GM19463 (cell line): Measurements from ENCODE around the gene FEZ2.

Experiments
- ATAC-seq: cut with Tn5 transposase; IDR thresholded peaks from one replicate; pipeline ENCODE4 v1.9.1; 2021; ENCODE audit warnings: mild to moderate bottlenecking, moderate library complexity; ENCODE audit not compliant: unreplicated experiment

FEZ2 gene

DNA sequence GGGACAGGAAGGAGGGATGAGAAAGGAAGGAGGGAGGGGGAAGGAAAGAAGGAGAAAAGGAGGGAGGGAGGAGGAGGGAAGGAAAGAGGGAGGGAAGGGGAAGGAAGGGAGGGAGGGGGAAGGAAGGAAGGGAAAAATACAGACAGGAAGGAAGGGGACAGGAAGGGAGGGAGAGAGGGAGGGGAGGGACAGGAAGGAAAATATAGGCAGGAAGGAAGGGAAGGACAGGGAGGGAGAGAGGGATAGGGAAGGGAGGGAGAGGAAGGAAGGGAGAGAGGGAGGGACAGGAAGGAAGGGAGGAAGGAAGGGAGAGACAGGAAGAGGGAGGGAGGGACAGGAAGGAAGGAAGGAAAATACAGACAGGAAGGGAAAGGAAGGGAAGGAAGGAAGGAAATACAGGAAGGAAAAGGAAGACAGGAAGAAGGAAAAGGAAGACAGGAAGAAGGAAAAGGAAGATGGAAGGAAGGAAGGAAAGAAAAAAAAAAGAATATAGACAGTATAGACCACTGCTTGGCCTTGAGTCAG lies 63.6 kb downstream of the FEZ2 start:
- no peak for ATAC-seq

DNA sequence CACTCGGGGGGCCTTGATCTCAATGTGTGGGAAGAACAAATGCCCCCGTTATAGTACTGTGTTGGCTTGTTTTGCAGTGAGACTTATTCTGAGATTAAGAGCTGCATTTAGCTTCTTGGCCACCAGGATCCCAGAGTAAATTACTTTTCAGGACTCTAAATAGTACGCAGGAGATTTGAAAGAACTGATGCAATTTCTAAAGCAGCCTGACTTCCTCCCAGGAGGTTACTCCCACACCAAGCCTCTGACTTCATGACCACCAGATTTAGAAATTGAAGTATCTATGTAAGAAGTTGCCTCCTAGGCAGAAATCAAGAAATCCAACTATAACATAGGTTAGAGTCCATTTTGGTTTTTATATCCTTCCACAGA lies 67.0 kb downstream of the FEZ2 start:
- no peak for ATAC-seq

GRCh38 chr2:36530178-36530982 lies 67.6 kb downstream of the FEZ2 start:
- peak; percentile 66 for ATAC-seq

DNA sequence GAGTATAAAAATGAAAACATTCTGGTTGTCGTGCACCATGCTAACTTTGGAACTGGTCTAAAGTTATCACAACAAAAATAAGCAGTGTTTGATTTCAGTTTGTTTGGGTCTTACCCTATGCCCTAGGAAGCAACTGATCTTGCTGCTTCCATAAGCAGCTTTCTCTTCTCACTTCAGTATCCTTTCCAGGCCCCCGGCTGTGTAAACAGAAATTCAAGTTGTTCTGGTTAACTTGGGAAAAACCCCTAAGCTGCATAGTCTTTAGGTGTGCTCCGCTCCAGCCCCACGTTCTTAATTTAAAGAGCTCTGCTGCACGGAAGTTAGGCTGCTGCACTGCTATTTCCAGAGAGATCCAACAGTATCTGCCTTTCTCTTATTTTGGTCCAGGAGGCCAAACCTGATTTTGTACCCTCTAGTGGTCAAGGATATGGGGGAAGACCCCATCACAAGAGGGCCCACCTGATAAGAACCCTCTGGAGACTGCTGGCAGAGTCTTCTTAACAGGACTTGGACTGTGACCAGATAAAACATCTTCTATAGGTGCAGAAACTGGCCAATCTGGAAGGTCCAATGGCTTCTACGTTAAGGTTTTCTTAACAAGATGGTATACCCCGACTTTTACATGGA lies 69.1 kb downstream of the FEZ2 start:
- peak; percentile 2 for ATAC-seq

DNA sequence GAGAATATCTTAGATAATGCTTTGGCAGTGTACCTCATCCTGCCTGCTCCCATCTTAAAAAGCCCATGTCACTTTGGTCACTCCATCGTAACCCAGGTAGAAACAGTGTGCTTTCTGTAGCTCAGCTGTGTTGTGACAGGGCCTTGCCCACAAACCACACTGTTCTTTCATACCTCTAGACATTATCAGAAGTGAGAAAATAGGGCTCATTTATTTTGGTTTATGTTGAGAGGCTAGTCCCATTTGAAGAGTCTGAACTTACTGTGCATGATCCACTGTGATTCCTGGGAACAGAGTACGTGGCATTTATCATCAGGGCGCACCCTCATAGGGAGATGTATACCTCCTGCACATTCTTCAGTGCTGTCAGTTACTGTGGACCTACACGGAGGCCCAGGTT lies 69.7 kb downstream of the FEZ2 start:
- ATAC-seq = peak; percentile 65

DNA sequence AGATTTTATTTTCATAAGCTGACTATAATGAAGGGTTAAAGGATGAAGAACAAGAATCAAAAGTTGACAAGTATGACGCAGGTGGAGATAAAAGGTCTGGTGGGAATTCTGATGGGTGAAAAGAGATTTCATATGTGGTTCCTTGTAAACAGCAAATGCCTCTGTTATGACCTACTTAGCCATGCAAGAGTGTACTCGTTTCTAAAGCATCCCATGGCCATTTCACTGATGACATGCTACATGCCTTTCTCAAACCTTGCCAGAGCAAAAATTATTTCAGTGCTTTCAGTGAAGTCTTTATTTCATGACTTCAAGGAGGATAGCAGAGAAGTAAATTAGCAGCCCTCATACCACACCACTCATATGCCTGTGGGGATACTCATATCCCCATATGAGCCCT lies 71.7 kb downstream of the FEZ2 start:
- ATAC-seq = no peak

- ATAC-seq = no peak
These were observed 72.7 kb downstream of the FEZ2 start for GRCh38 chr2:36525245-36525644.

- no peak for ATAC-seq
These were observed 74.8 kb downstream of the FEZ2 start for GRCh38 chr2:36523153-36523552.

DNA sequence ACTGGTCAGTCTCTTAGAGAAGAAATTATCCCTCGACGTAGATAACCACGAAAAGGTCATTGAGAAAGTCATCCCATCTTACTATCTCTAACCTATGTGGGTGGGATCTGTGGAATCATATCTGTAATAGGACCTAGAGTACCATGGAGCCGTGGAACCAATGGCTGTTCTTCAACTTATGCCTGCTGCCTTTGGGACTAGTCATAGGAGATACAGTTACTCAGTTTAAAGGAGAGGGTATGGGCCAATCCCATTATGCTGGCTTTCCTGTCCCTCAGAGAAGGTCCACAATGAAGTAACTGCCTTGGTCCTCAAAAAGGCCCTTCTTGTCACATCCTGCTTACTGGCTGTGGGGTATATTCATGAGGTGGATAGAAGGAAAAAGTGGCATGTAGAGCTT lies 77.5 kb downstream of the FEZ2 start:
- ATAC-seq = no peak

- no peak for ATAC-seq
These were observed 81.7 kb downstream of the FEZ2 start for GRCh38 chr2:36516136-36516870.

- ATAC-seq = no peak
These were observed 82.4 kb downstream of the FEZ2 start for GRCh38 chr2:36515538-36515937.

DNA sequence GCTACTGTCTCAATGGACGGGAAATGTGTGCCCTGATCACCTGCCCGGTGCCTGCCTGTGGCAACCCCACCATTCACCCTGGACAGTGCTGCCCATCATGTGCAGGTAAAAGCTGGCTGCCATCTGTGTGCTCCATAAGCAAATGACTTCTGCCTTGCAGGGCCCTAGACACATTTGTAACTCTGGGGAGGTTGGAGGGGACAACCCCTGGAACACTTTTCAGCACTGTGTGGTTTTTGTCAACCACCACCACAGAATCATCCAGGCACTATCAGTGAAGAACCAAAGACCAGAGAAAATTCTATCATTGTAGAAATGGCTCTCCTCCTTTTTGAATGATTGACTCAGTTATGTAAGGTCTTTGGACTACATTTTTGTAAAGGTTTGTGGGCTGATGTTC lies 84.3 kb downstream of the FEZ2 start:
- no peak for ATAC-seq

- ATAC-seq = no peak
These were observed 85.3 kb downstream of the FEZ2 start for GRCh38 chr2:36512705-36513104.

GRCh38 chr2:36511858-36512603 lies 85.9 kb downstream of the FEZ2 start:
- ATAC-seq = peak; percentile 58

DNA sequence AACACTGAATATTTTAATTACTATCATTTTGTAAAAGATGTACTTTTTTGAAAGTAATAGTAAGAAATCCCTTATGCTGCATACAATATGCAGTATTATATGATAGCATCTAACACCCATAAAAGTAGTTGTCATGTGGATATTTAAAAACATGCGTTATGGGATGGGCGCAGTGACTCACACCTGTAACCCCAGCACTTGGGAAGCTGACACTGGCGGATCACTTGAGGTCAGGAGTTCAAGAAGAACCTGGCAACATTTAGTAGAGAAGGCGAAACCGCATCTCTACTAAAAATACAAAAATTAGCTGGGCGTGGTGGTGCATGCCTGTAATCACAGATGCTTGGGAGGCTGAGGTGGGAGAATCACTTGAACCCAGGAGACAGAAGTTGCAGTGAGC lies 88.9 kb downstream of the FEZ2 start:
- ATAC-seq = no peak

GRCh38 chr2:36507408-36507812 lies 90.6 kb downstream of the FEZ2 start:
- peak; percentile 91 for ATAC-seq
